Esophagus muscularis mucosa (tissue), 4 donors: ENCODE measurements around the gene ESAM. TPM values are rescaled to one million over a fixed set of nuclear protein-coding genes. Genes with fewer than 3 reads are reported as not detected.

ENCODE experiments used
- DNase-seq: peaks from one replicate; pipeline ENCODE4 v3.0.0-alpha.2; 2017; ENCODE audit errors: extremely low spot score
- H3K27ac ChIP-seq, 4 donors: fragments of 200-600 bp; sonication (generic); replicated peaks in 1 of 4; 1 replicate in 3 of 4; 2 replicates in 1 of 4; pipeline ENCODE4 v1.5.1; 2016 to 2019; ENCODE audit warnings: mild to moderate bottlenecking in 1 of 4
- H3K27me3 ChIP-seq, 4 donors: fragments of 200-600 bp; sonication (generic); one replicate each; pipeline versions ENCODE4 v1.5.1 to v1.6.0; 2016 to 2019
- H3K36me3 ChIP-seq, 4 donors: fragments of 200-600 bp; sonication (generic); one replicate each; pipeline ENCODE4 v1.5.1; 2016 to 2019
- H3K4me1 ChIP-seq, 4 donors: fragments of 200-600 bp; sonication (generic); one replicate each; pipeline ENCODE4 v1.5.1; 2016 to 2019
- H3K4me3 ChIP-seq, 4 donors: fragments of 200-600 bp; sonication (generic); 1 replicate in 2 of 4; 2 replicates in 2 of 4; pipeline ENCODE4 v1.5.1; 2016 to 2019; ENCODE audit warnings: mild to moderate bottlenecking in 4 of 4, moderate library complexity in 1 of 4
- H3K9me3 ChIP-seq, 4 donors: fragments of 200-600 bp; sonication (generic); 1 replicate in 3 of 4; 2 replicates in 1 of 4; pipeline ENCODE4 v1.5.1; 2016 to 2019
- CTCF ChIP-seq, 3 experiments: fragments of 200-600 bp in 2 of 3; fragments of 450-650 bp in 1 of 3; sonication (generic) in 2 of 3; IDR thresholded peaks; one replicate each; pipeline ENCODE4 v1.5.1; 2017 to 2019; ENCODE audit warnings: antibody characterized with exemption in 3 of 3, mild to moderate bottlenecking in 2 of 3, moderate library complexity in 1 of 3
- EP300 ChIP-seq: sonication (generic); formaldehyde crosslinking; IDR thresholded peaks from one replicate; pipeline ENCODE4 v1.6.1; 2017; ENCODE audit warnings: antibody characterized with exemption
- POLR2A ChIP-seq: fragments of 450-650 bp; IDR thresholded peaks from one replicate; pipeline ENCODE4 v1.6.1; 2017; ENCODE audit warnings: antibody characterized with exemption, moderate library complexity, mild to moderate bottlenecking, low read depth
- POLR2AphosphoS5 ChIP-seq, 2 donors: sonication (generic); formaldehyde crosslinking; IDR thresholded peaks; one replicate each; pipeline ENCODE4 v1.6.1; 2017; ENCODE audit warnings: antibody characterized with exemption in 2 of 2
- WGBS: methylation state at CpG from one replicate; pipeline ENCODE4 v1.1.5; 2018; 5-methylcytosine and 5-hydroxymethylcytosine counted together
- intact Hi-C: fragments of 100-400 bp; cut with DNase I; formaldehyde crosslinking; loops from one replicate; pipeline ENCODE4 v1.15.1; 2023
- total RNA-seq, 4 donors: library from RNA; depleted of rRNA; stranded (reverse); fragments of >200 nt; gene quantifications; one replicate each; pipeline versions ENCODE4 v1.1.0 to v1.2.1, GENCODE V29; 2016

Gene ESAM
- total RNA-seq, 4 donors from 2014 or later = 10.8 to 52.8 (median 41.1) TPM

GRCh38 chr11:124751741-124752470 lies 10.2 kb downstream of the ESAM start, which contains the start of gene VSIG2:
Gene VSIG2 (minus strand): TSS chr11:124752255. CDS start chr11:124752137, 118 bp downstream.
- peaks cover 0 to 55% (median 2%) of the 10 kb centered on the region in 4 donors for H3K36me3 ChIP-seq
- no peak within 1 kb of the TSS for H3K4me3 ChIP-seq
- peaks cover 30 to 57% (median 40%) of the 10 kb centered on the region in 4 donors for H3K4me1 ChIP-seq
- intact Hi-C loops = no loop called here
- no peak for DNase-seq
- H3K27me3 ChIP-seq = peaks cover 0 to 94% (median 21%) of the 10 kb centered on the region in 4 donors
- H3K27ac ChIP-seq = no peak within 1 kb of the TSS
- H3K9me3 ChIP-seq = no peaks in the 10 kb centered on the region
- TF ChIP-seq POLR2AphosphoS5 (IDR thresholded peaks at IDR 0.05) (no peak), CTCF (IDR thresholded peaks at IDR 0.05) (no peak), POLR2A (no peak), EP300 (no peak)
- 42% methylated on average over 34 of the region's 42 CpGs for WGBS

GRCh38 chr11:124751391-124751740 lies 10.7 kb downstream of the ESAM start:
- H3K4me3 ChIP-seq = no peak overlapping the region
- WGBS = 54% methylated on average over 5 of the region's 11 CpGs
- H3K9me3 ChIP-seq = no peaks in the 10 kb centered on the region
- H3K27me3 ChIP-seq = peaks cover 0 to 94% (median 22%) of the 10 kb centered on the region in 4 donors
- DNase-seq = no peak
- H3K36me3 ChIP-seq = peaks cover 0 to 49% (median 2%) of the 10 kb centered on the region in 4 donors
- H3K4me1 ChIP-seq = peaks cover 35 to 56% (median 45%) of the 10 kb centered on the region in 4 donors
- no peak for TF ChIP-seq CTCF (IDR thresholded peaks at IDR 0.05)
- no peak overlapping the region for H3K27ac ChIP-seq
- intact Hi-C loops = no loop called here

- intact Hi-C loops = no loop called here
- Histone ChIP-seq H3K9me3 (no peaks in the 10 kb centered on the region), H3K27ac (no peak overlapping the region), H3K4me3 (no peak overlapping the region), H3K4me1 (peaks cover 48 to 60% (median 53%) of the 10 kb centered on the region in 4 donors), H3K27me3 (peaks cover 0 to 99% (median 35%) of the 10 kb centered on the region in 4 donors), H3K36me3 (peaks cover 0 to 39% (median 2%) of the 10 kb centered on the region in 4 donors)
- no peak for TF ChIP-seq POLR2AphosphoS5 (IDR thresholded peaks at IDR 0.05)
- no peak for TF ChIP-seq EP300
- no peak for TF ChIP-seq POLR2A
- TF ChIP-seq CTCF (IDR thresholded peaks at IDR 0.05) = no peak
- DNase-seq = no peak
- 74% methylated on average over 1 of the region's 1 CpG for WGBS
Observed at GRCh38 chr11:124749912-124750311, 12.2 kb downstream of the ESAM start.

- peak in 1 of 2 donors; percentile 43 for TF ChIP-seq POLR2AphosphoS5 (IDR thresholded peaks at IDR 0.05)
- no peak for TF ChIP-seq POLR2A
- no peak for TF ChIP-seq EP300
- Histone ChIP-seq H3K9me3 (no peaks in the 10 kb centered on the region), H3K36me3 (peaks cover 0 to 31% (median 0%) of the 10 kb centered on the region in 4 donors), H3K27me3 (peaks cover 0 to 99% (median 41%) of the 10 kb centered on the region in 4 donors), H3K4me1 (peaks cover 44 to 58% (median 52%) of the 10 kb centered on the region in 4 donors), H3K4me3 (no peak overlapping the region), H3K27ac (peak overlapping the region in 3 of 4 donors; percentile 18 to 45 (median 34))
- intact Hi-C loops = no loop called here
- DNase-seq = no peak
- WGBS = 36% methylated on average over 8 of the region's 12 CpGs
Observed at GRCh38 chr11:124748481-124749343, 13.4 kb downstream of the ESAM start.

GRCh38 chr11:124748100-124748418 lies 14.0 kb downstream of the ESAM start:
- TF ChIP-seq POLR2AphosphoS5 (IDR thresholded peaks at IDR 0.05) (no peak), CTCF (IDR thresholded peaks at IDR 0.05) (no peak), POLR2A (no peak), EP300 (no peak)
- Histone ChIP-seq H3K27ac (peak overlapping the region in 3 of 4 donors; percentile 18 to 45 (median 34)), H3K4me3 (no peak overlapping the region), H3K4me1 (peaks cover 44 to 56% (median 49%) of the 10 kb centered on the region in 4 donors), H3K36me3 (peaks cover 0 to 25% (median 0%) of the 10 kb centered on the region in 4 donors), H3K27me3 (peaks cover 0 to 99% (median 43%) of the 10 kb centered on the region in 4 donors), H3K9me3 (no peaks in the 10 kb centered on the region)
- no peak for DNase-seq
- 55% methylated on average over 7 of the region's 7 CpGs for WGBS
- intact Hi-C loops = no loop called here
